Testis (tissue), 3 donors: ENCODE data around the gene POLR1A. TPM values are rescaled to one million over a fixed set of nuclear protein-coding genes. Genes with fewer than 3 reads are reported as not detected.

Experiments used
- DNase-seq: peaks from one replicate; pipeline ENCODE4 v3.0.0-alpha.2; 2019
- H3K27ac ChIP-seq, 2 donors: fragments of 200-600 bp; sonication (generic); one replicate each; pipeline ENCODE4 v1.5.1; 2019
- H3K27me3 ChIP-seq: fragments of 200-600 bp; sonication (generic); one replicate; pipeline ENCODE4 v1.5.1; 2019
- H3K36me3 ChIP-seq: fragments of 200-600 bp; sonication (generic); one replicate; pipeline ENCODE4 v1.5.1; 2017; ENCODE audit warnings: low read depth; ENCODE audit errors: missing control alignments
- H3K4me1 ChIP-seq: fragments of 200-600 bp; sonication (generic); one replicate; pipeline ENCODE4 v1.5.1; 2019
- H3K4me3 ChIP-seq, 2 donors: fragments of 200-600 bp; sonication (generic); one replicate each; pipeline ENCODE4 v1.5.1; 2017 to 2019
- H3K9me3 ChIP-seq: fragments of 200-600 bp; sonication (generic); one replicate; pipeline ENCODE4 v1.5.1; 2017
- POLR2A ChIP-seq: fragments of 450-650 bp; IDR thresholded peaks from one replicate; pipeline ENCODE4 v1.6.1; 2017; ENCODE audit warnings: antibody characterized with exemption, mild to moderate bottlenecking, moderate library complexity
- WGBS, 2 donors: methylation state at CpG; one replicate each; pipeline ENCODE4 v1.1.5; 2018; 5-methylcytosine and 5-hydroxymethylcytosine counted together
- intact Hi-C: fragments of 100-400 bp; cut with DNase I; formaldehyde crosslinking; loops from one replicate; pipeline ENCODE4 v1.15.1; 2023; ENCODE audit warnings: low total_unique reads
- polyA plus RNA-seq: library from polyadenylated mRNA; stranded (reverse); fragments of 350-450 nt; fragmentation: Illumina TruSeq; extraction: RNeasy Lipid Tissue Mini Kit (QIAGEN cat#74804); gene quantifications from one replicate; pipeline ENCODE4 v1.2.3, GENCODE V29; 2014; ENCODE audit warnings: low read depth, low replicate concordance; ENCODE audit not compliant: insufficient read depth
- total RNA-seq, 2 donors: library from RNA; depleted of rRNA; stranded (reverse); fragments of >200 nt; gene quantifications; one replicate each; pipeline ENCODE4 v1.2.3, GENCODE V29; 2016
- TF ChIP-seq, protein P1 (sequence below), 3 experiments: fragments of 450-650 bp in 2 of 3; fragments of 200-600 bp in 1 of 3; sonication (generic) in 1 of 3; IDR thresholded peaks; one replicate each; pipeline ENCODE4 v1.5.1; 2016 to 2019; ENCODE audit warnings: antibody characterized with exemption in 3 of 3, mild to moderate bottlenecking in 2 of 3, moderate library complexity in 1 of 3

Gene POLR1A
- total and polyA plus RNA-seq, 3 donors from 2014 or later = 20.0 to 28.7 (median 28.1) TPM

- no peaks in the 10 kb centered on the region for H3K9me3 ChIP-seq
- no peak for TF ChIP-seq POLR2A
- TF ChIP-seq, protein P1, sequence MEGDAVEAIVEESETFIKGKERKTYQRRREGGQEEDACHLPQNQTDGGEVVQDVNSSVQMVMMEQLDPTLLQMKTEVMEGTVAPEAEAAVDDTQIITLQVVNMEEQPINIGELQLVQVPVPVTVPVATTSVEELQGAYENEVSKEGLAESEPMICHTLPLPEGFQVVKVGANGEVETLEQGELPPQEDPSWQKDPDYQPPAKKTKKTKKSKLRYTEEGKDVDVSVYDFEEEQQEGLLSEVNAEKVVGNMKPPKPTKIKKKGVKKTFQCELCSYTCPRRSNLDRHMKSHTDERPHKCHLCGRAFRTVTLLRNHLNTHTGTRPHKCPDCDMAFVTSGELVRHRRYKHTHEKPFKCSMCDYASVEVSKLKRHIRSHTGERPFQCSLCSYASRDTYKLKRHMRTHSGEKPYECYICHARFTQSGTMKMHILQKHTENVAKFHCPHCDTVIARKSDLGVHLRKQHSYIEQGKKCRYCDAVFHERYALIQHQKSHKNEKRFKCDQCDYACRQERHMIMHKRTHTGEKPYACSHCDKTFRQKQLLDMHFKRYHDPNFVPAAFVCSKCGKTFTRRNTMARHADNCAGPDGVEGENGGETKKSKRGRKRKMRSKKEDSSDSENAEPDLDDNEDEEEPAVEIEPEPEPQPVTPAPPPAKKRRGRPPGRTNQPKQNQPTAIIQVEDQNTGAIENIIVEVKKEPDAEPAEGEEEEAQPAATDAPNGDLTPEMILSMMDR (IDR thresholded peaks at IDR 0.05) = no peak
- 86 to 92% methylated on average over 12 of the region's 12 CpGs for WGBS, 2 donors
- peaks cover 4% of the 10 kb centered on the region for H3K4me1 ChIP-seq
- H3K27me3 ChIP-seq = no peaks in the 10 kb centered on the region
- DNase-seq = no peak
- no peak overlapping the region for H3K27ac ChIP-seq
- H3K36me3 ChIP-seq = no peaks in the 10 kb centered on the region
- H3K4me3 ChIP-seq = no peak overlapping the region
- intact Hi-C loops = no loop called here
These were observed 89.1 kb downstream of the POLR1A start for GRCh38 chr2:86016581-86016980.

- 86 to 97% methylated on average over 1 of the region's 1 CpG for WGBS, 2 donors
- intact Hi-C loops = no loop called here
- no peak for DNase-seq
- H3K4me1 ChIP-seq = peaks cover 4% of the 10 kb centered on the region
- no peak overlapping the region for H3K27ac ChIP-seq
- H3K4me3 ChIP-seq = no peak overlapping the region
- H3K9me3 ChIP-seq = no peaks in the 10 kb centered on the region
- H3K36me3 ChIP-seq = no peaks in the 10 kb centered on the region
- no peaks in the 10 kb centered on the region for H3K27me3 ChIP-seq
- TF ChIP-seq, protein P1 (IDR thresholded peaks at IDR 0.05) = no peak
- TF ChIP-seq POLR2A = no peak
These were observed 90.0 kb downstream of the POLR1A start for GRCh38 chr2:86015699-86016098.

DNA sequence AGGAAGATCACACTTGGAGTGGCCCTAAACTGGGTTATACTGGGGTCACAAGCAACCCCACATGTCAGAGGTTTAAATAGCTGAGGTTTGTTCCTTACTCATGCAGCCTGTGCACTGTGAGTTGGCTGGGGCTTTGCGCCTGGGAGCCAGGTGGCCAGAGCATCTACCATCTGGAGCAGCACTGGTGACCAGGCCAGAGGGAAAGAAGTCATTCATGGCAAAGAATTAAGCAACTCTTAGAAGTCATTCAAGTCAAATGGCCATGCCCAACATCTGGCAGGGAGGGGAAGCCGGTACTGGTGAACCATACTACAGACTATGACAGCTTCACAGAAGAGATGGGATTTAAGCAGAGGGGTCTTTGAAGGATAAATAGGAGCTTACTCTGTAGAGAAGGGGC lies 90.7 kb downstream of the POLR1A start:
- H3K9me3 ChIP-seq = no peaks in the 10 kb centered on the region
- 97 to 100% methylated on average over 2 of the region's 2 CpGs for WGBS, 2 donors
- TF ChIP-seq, protein P1 (IDR thresholded peaks at IDR 0.05) = no peak
- TF ChIP-seq POLR2A = no peak
- no peak for DNase-seq
- H3K27ac ChIP-seq = no peak overlapping the region
- peaks cover 4% of the 10 kb centered on the region for H3K4me1 ChIP-seq
- no peak overlapping the region for H3K4me3 ChIP-seq
- H3K36me3 ChIP-seq = no peaks in the 10 kb centered on the region
- no peaks in the 10 kb centered on the region for H3K27me3 ChIP-seq
- intact Hi-C loops = no loop called here

DNA sequence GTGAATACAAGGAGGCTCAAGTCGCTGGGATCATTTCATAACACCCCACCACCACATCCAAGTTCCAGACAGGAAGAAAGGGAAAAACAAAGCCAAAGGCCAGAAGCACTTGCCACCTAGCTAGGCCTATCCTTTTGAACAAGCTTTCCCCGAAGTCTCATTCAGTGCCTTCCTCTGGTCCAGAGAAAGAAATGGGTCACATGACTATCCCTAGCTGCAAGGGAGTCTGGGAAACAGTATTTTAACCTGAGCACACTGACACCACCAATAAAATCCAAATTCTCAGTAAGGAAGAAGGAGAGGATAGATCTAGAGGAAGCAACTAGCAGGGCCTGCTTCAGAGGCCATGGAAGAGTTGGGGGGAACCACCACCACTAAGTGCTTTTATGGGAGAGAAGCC lies 91.2 kb downstream of the POLR1A start:
- no peaks in the 10 kb centered on the region for H3K27me3 ChIP-seq
- no peaks in the 10 kb centered on the region for H3K9me3 ChIP-seq
- WGBS, 2 donors = 94 to 95% methylated on average over 2 of the region's 2 CpGs
- peaks cover 4% of the 10 kb centered on the region for H3K4me1 ChIP-seq
- intact Hi-C loops = no loop called here
- no peak for DNase-seq
- H3K4me3 ChIP-seq = no peak overlapping the region
- no peaks in the 10 kb centered on the region for H3K36me3 ChIP-seq
- no peak overlapping the region for H3K27ac ChIP-seq
- TF ChIP-seq POLR2A = no peak
- TF ChIP-seq, protein P1 (IDR thresholded peaks at IDR 0.05) = no peak

- Histone ChIP-seq H3K4me1 (no peaks in the 10 kb centered on the region), H3K4me3 (no peak overlapping the region), H3K27me3 (no peaks in the 10 kb centered on the region), H3K36me3 (no peaks in the 10 kb centered on the region), H3K9me3 (no peaks in the 10 kb centered on the region), H3K27ac (no peak overlapping the region)
- TF ChIP-seq, protein P1 (IDR thresholded peaks at IDR 0.05) = no peak
- TF ChIP-seq POLR2A = no peak
- intact Hi-C loops = no loop called here
- 76 to 78% methylated on average over 8 to 9 of the region's 9 CpGs for WGBS, 2 donors
- no peak for DNase-seq
These were observed 93.5 kb downstream of the POLR1A start for GRCh38 chr2:86012007-86012712.
